H9 (cell line): ENCODE measurements around the gene TGOLN2. TPM values are rescaled to one million over a fixed set of nuclear protein-coding genes. Genes with fewer than 3 reads are reported as not detected.

Experiments used
- DNase-seq: peaks from one replicate; pipeline ENCODE4 v3.0.0-alpha.2; 2017
- H2AFZ ChIP-seq: one replicate; pipeline ENCODE4 v1.6.1; 2013; ENCODE audit warnings: mild to moderate bottlenecking, low read length, control low read depth, moderate library complexity
- H2AK5ac ChIP-seq: 2 replicates; pipeline ENCODE4 v1.6.1; 2013; ENCODE audit warnings: low read length, control low read depth, mixed read lengths; ENCODE audit not compliant: insufficient read length
- H2BK120ac ChIP-seq: one replicate; pipeline ENCODE4 v1.6.1; 2013; ENCODE audit warnings: low read depth, mild to moderate bottlenecking, low read length, control low read depth, inconsistent platforms; ENCODE audit not compliant: poor library complexity, severe bottlenecking
- H2BK12ac ChIP-seq: 2 replicates; pipeline ENCODE4 v1.6.1; 2013; ENCODE audit warnings: low read length, control low read depth, mixed read lengths, low read depth; ENCODE audit not compliant: insufficient read length
- H2BK15ac ChIP-seq: 2 replicates; pipeline ENCODE4 v1.6.1; 2013; ENCODE audit warnings: low read depth, low read length, control low read depth
- H2BK20ac ChIP-seq: one replicate; pipeline ENCODE4 v1.6.1; 2013; ENCODE audit warnings: low read depth, mild to moderate bottlenecking, low read length, control low read depth, inconsistent platforms; ENCODE audit not compliant: poor library complexity, severe bottlenecking
- H2BK5ac ChIP-seq: 2 replicates; pipeline ENCODE4 v1.6.1; 2013; ENCODE audit warnings: low read length, control low read depth, mixed read lengths; ENCODE audit not compliant: insufficient read length
- H3K14ac ChIP-seq: 2 replicates; pipeline ENCODE4 v1.6.1; 2013; ENCODE audit warnings: low read length, control low read depth; ENCODE audit not compliant: insufficient read depth
- H3K18ac ChIP-seq: 2 replicates; pipeline ENCODE4 v1.6.1; 2013; ENCODE audit warnings: low read depth, mild to moderate bottlenecking, mixed read lengths, low read length, control low read depth; ENCODE audit not compliant: insufficient read length
- H3K23ac ChIP-seq: 2 replicates; pipeline ENCODE4 v1.6.1; 2013; ENCODE audit warnings: low read length, control low read depth, mixed read lengths, low read depth; ENCODE audit not compliant: insufficient read length
- H3K23me2 ChIP-seq: 2 replicates; pipeline ENCODE4 v1.6.1; 2013; ENCODE audit warnings: low read depth, mild to moderate bottlenecking, mixed read lengths, low read length, control low read depth; ENCODE audit not compliant: insufficient read length, poor library complexity, severe bottlenecking
- H3K27ac ChIP-seq: 2 replicates; pipeline ENCODE4 v1.5.1; 2013; ENCODE audit warnings: low read length, control low read depth, mixed read lengths, low read depth; ENCODE audit not compliant: insufficient read length
- H3K27me3 ChIP-seq: 2 replicates; pipeline ENCODE4 v1.6.1; 2013; ENCODE audit warnings: low read length, control low read depth, inconsistent platforms; ENCODE audit not compliant: insufficient read depth
- H3K4ac ChIP-seq: 2 replicates; pipeline ENCODE4 v1.6.1; 2013; ENCODE audit warnings: low read depth, mild to moderate bottlenecking, control low read depth, inconsistent platforms, low read length, moderate library complexity
- H3K4me1 ChIP-seq: 2 replicates; pipeline ENCODE4 v1.6.1; 2013; ENCODE audit warnings: low read length, control low read depth, inconsistent platforms; ENCODE audit not compliant: insufficient read depth
- H3K4me2 ChIP-seq: 2 replicates; pipeline ENCODE4 v1.6.1; 2013; ENCODE audit warnings: low read length, control low read depth, mixed read lengths; ENCODE audit not compliant: insufficient read length, insufficient read depth
- H3K56ac ChIP-seq: 2 replicates; pipeline ENCODE4 v1.6.1; 2013; ENCODE audit warnings: low read depth, mild to moderate bottlenecking, mixed read lengths, low read length, control low read depth; ENCODE audit not compliant: insufficient read length
- H3K79me1 ChIP-seq: 2 replicates; pipeline ENCODE4 v1.6.1; 2013; ENCODE audit warnings: low read depth, mild to moderate bottlenecking, moderate library complexity, low read length, control low read depth, inconsistent platforms; ENCODE audit not compliant: insufficient read depth, poor library complexity, severe bottlenecking
- H3K79me2 ChIP-seq: 2 replicates; pipeline ENCODE4 v1.6.1; 2013; ENCODE audit warnings: low read length, control low read depth, inconsistent platforms; ENCODE audit not compliant: insufficient read depth
- H3K9ac ChIP-seq: 2 replicates; pipeline ENCODE4 v1.6.1; 2013; ENCODE audit warnings: low read length, control low read depth, mixed read lengths; ENCODE audit not compliant: insufficient read length; ENCODE audit errors: extremely low read depth
- H3K9me3 ChIP-seq: one replicate; pipeline ENCODE4 v1.6.1; 2013; ENCODE audit warnings: low read depth, low read length, inconsistent platforms; ENCODE audit not compliant: control insufficient read depth
- H3T11ph ChIP-seq: one replicate; pipeline ENCODE4 v1.6.1; 2013; ENCODE audit warnings: mild to moderate bottlenecking, low read length, control low read depth, inconsistent platforms
- H4K20me1 ChIP-seq: one replicate; pipeline ENCODE4 v1.6.1; 2013; ENCODE audit not compliant: control insufficient read depth, insufficient read length, insufficient read depth
- H4K5ac ChIP-seq: 2 replicates; pipeline ENCODE4 v1.6.1; 2013; ENCODE audit warnings: low read depth, mild to moderate bottlenecking, mixed read lengths, low read length, control low read depth; ENCODE audit not compliant: insufficient read length
- H4K8ac ChIP-seq: replicated peaks from 2 replicates; pipeline ENCODE4 v1.6.1; 2013; ENCODE audit warnings: low read length, control low read depth, mixed read lengths, low read depth; ENCODE audit not compliant: insufficient read length
- H4K91ac ChIP-seq: 2 replicates; pipeline ENCODE4 v1.6.1; 2013; ENCODE audit warnings: low read depth, mild to moderate bottlenecking, moderate library complexity, mixed read lengths, low read length, control low read depth; ENCODE audit not compliant: insufficient read length
- H3K27ac Mint-ChIP-seq, 3 experiments: 2 replicates in 2 of 3; 3 replicates in 1 of 3; pipeline ENCODE4 v1.8.0; 2020 to 2021; ENCODE audit warnings: mixed read lengths in 3 of 3, mild to moderate bottlenecking in 1 of 3, moderate library complexity in 1 of 3
- H3K27me3 Mint-ChIP-seq: 2 replicates; pipeline ENCODE4 v1.8.0; 2021; ENCODE audit warnings: low read depth, mild to moderate bottlenecking, moderate library complexity, mixed read lengths
- H3K36me3 Mint-ChIP-seq, 3 experiments: 2 replicates in 2 of 3; 3 replicates in 1 of 3; pipeline ENCODE4 v1.8.0; 2020 to 2021; ENCODE audit warnings: low read depth in 3 of 3, mixed read lengths in 3 of 3; ENCODE audit not compliant: insufficient read depth in 1 of 3
- H3K4me1 Mint-ChIP-seq, 2 experiments: 2 replicates each; pipeline ENCODE4 v1.8.0; 2020; ENCODE audit warnings: mixed read lengths in 2 of 2
- H3K4me3 Mint-ChIP-seq, 2 experiments: 2 replicates in 1 of 2; 3 replicates in 1 of 2; pipeline ENCODE4 v1.8.0; 2020 to 2021; ENCODE audit warnings: mild to moderate bottlenecking in 2 of 2, mixed read lengths in 2 of 2, moderate library complexity in 1 of 2
- H3K9me3 Mint-ChIP-seq, 2 experiments: 2 replicates in 1 of 2; 3 replicates in 1 of 2; pipeline ENCODE4 v1.8.0; 2020; ENCODE audit warnings: mild to moderate bottlenecking in 2 of 2, mixed read lengths in 2 of 2, moderate library complexity in 1 of 2
- WGBS: extraction: QIAGEN DNeasy Blood & Tissue Kit; methylation state at CpG from one replicate; pipeline ENCODE4 v1.1.7; 2013; ENCODE audit warnings: missing lambda C conversion rate, low lambda C conversion rate, mixed read lengths; ENCODE audit not compliant: insufficient read length; ENCODE audit errors: extremely low coverage; 5-methylcytosine and 5-hydroxymethylcytosine counted together
- total RNA-seq: library from RNA; stranded (reverse); gene quantifications from 2 replicates; pipeline ENCODE4 v1.2.1, GENCODE V29; 2021
- TF ChIP-seq, protein P1 (sequence below): fragments of 200-600 bp; sonication (generic); conservative IDR thresholded peaks from 3 replicates; pipeline ENCODE4 v1.8.0; 2021; ENCODE audit warnings: antibody characterized with exemption, mild to moderate bottlenecking

Gene TGOLN2
- total RNA-seq, 1 experiment from 2014 or later = 47.8 TPM

GRCh38 chr2:85302121-85302520 is 25.7 kb downstream of the TGOLN2 start:
- H3K9me3 Mint-ChIP-seq = no peaks in the 10 kb centered on the region
- H3T11ph ChIP-seq = no peak overlapping the region
- no peaks in the 10 kb centered on the region for H3K9me3 ChIP-seq
- WGBS = no CpG with 5 or more reads among the region's 6 CpGs
- no peak overlapping the region for H4K5ac ChIP-seq
- H2AFZ ChIP-seq = no peak overlapping the region
- peaks cover 8 to 14% of the 10 kb centered on the region in 2 experiments for H3K4me1 Mint-ChIP-seq
- H3K4ac ChIP-seq = no peak overlapping the region
- H4K91ac ChIP-seq = no peak overlapping the region
- no peak overlapping the region for H3K4me2 ChIP-seq
- H4K8ac ChIP-seq = no peak overlapping the region
- H3K23me2 ChIP-seq = no peaks in the 10 kb centered on the region
- no peak overlapping the region for H2BK12ac ChIP-seq
- H3K27ac Mint-ChIP-seq = no peak overlapping the region
- H3K56ac ChIP-seq = no peak overlapping the region
- no peak overlapping the region for H2AK5ac ChIP-seq
- H3K4me3 Mint-ChIP-seq = no peak overlapping the region
- no peak overlapping the region for H2BK20ac ChIP-seq
- no peak overlapping the region for H3K27ac ChIP-seq
- H3K23ac ChIP-seq = no peak overlapping the region
- no peaks in the 10 kb centered on the region for H3K79me2 ChIP-seq
- no peaks in the 10 kb centered on the region for H4K20me1 ChIP-seq
- no peak overlapping the region for H2BK5ac ChIP-seq
- H3K9ac ChIP-seq = no peak overlapping the region
- no peak overlapping the region for H2BK120ac ChIP-seq
- no peak for DNase-seq
- H3K36me3 Mint-ChIP-seq = peaks cover 38 to 58% (median 55%) of the 10 kb centered on the region in 3 experiments
- no peak overlapping the region for H2BK15ac ChIP-seq
- H3K4me1 ChIP-seq = no peaks in the 10 kb centered on the region; the same call in 1 of the 2 replicates
- no peaks in the 10 kb centered on the region for H3K79me1 ChIP-seq
- H3K18ac ChIP-seq = no peak overlapping the region
- TF ChIP-seq, protein P1, sequence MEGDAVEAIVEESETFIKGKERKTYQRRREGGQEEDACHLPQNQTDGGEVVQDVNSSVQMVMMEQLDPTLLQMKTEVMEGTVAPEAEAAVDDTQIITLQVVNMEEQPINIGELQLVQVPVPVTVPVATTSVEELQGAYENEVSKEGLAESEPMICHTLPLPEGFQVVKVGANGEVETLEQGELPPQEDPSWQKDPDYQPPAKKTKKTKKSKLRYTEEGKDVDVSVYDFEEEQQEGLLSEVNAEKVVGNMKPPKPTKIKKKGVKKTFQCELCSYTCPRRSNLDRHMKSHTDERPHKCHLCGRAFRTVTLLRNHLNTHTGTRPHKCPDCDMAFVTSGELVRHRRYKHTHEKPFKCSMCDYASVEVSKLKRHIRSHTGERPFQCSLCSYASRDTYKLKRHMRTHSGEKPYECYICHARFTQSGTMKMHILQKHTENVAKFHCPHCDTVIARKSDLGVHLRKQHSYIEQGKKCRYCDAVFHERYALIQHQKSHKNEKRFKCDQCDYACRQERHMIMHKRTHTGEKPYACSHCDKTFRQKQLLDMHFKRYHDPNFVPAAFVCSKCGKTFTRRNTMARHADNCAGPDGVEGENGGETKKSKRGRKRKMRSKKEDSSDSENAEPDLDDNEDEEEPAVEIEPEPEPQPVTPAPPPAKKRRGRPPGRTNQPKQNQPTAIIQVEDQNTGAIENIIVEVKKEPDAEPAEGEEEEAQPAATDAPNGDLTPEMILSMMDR = no peak
- no peak overlapping the region for H3K14ac ChIP-seq
- no peaks in the 10 kb centered on the region for H3K27me3 ChIP-seq
- no peaks in the 10 kb centered on the region for H3K27me3 Mint-ChIP-seq
